Heart left ventricle (tissue), 13 donors: ENCODE data around the gene ACAP2.

ENCODE experiments used
- CTCF ChIP-seq, 12 donors: fragments of 200-600 bp; sonication (generic) in 4 of 12; IDR thresholded peaks; one replicate each; pipeline versions ENCODE4 v1.5.0 to v1.8.0; 2018 to 2022; ENCODE audit warnings: antibody characterized with exemption in 12 of 12, mild to moderate bottlenecking in 5 of 12
- POLR2A ChIP-seq, 2 donors: fragments of 450-650 bp; IDR thresholded peaks; one replicate each; pipeline ENCODE4 v1.6.1; 2017; ENCODE audit warnings: antibody characterized with exemption in 2 of 2, mild to moderate bottlenecking in 2 of 2, moderate library complexity in 2 of 2
- donor health status: ischemic (EF 13 %, LVEDD 7.1; RV severe dilation, severe dysfunction).
- donor health status: DM: no; HTN: yes; CAD: no.
- donor health status: DM: no; HTN: no; CAD: no.
- donor health status: ischemic (EF 25% LVEDD 6.9; RV normal size, moderate dysfunction).
- donor health status: ischemic (EF 25% LVEDD 5.7; RV mildly dilated, moderate dysfunction).
- donor health status: ischemic (EF 35%, LVEDD 5.7; RV mildly dilated, moderate dysfunction).
- donor health status: nonischemic (EF 11% LVEDD 7.7; RV severe dilation, severe dysfunction).
- donor health status: DM: yes; HTN: yes; CAD: no.
- donor health status: PGD.
- donor health status: ischemic (EF 29% LVEDD 5.4; RV normal size, mild dysfunction).
- donor health status: nonischemic (EF 23%, LVEDD 6.1; RV moderate dilation, normal function).

DNA sequence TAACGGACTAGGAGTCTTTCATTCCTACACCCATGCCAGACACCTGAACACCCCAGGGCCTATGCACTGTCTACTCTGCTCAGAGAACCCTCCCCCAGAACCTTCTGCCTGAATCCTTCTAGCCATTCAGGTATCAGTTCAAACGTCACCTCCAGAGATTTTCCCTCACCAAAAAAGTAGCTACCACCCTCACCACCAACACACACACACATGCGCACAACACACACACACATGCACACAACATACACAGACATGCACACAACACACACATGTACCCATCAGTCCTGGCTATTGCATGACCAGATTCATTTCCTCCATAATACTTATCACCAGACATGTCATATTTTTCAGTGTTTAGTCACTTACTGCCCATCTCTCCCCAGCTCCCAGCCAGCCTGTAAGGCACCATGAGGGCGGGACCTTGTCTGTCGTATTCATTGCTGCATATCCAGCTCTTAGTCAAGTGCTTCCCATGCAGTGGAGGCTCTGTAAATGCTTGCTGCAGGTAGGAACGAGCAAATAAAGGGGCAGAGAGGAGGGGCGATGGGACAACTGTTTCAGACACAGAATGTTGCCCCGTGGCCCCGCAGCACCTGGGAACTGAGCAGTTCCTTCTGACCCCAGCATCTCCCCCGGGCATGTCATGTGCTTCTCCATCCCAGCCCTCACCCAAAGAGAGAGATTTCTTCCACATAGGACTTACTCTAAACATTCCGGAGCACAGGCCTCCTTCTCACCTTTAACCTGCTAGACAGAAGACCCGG is 201.0 kb downstream of the ACAP2 start:
- TF ChIP-seq CTCF (IDR thresholded peaks at IDR 0.05) (no peak), POLR2A (IDR thresholded peaks at IDR 0.05) (no peak)
